ENCODE measurements around the gene STK24.
A peak's percentile ranks its signal among the peaks of the same experiment; 100 is the strongest.

Gene STK24

DNA sequence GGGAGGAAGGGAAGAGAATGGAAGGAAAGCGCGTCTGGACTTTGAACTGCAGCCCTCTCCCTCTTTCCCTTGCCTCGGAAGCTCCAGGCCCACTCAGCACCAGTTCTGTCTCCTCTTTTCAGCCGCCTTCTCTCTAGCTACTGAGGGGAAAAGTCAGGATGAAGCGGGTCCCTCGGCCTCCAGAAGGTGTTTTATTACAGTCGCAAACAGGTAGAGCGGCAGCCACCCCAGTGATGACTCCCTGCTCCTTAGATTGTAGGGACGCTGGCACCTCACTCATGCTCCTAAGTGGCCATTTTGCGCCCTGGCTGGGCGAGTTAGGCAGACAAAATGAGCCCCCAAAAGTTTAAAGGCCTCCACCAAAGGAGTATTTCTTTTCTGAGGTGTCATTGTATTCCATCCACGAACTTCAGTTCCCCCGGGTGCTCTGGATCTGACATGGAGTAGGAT lies 954 bp upstream of the STK24 start:
- Histone ChIP-seq H3K79me1 (ENCODE audit: low read length) (peaks cover 16% of the 10 kb centered on the region), H3K18ac (ENCODE audit: low read length) (peak overlapping the region; percentile 93), H2AFZ (ENCODE audit: insufficient read depth, low read length, poor library complexity) (peak overlapping the region; percentile 72), H3K36me3 (ENCODE audit: control insufficient read depth in 1 of 2, insufficient read depth in 2 of 2, low read length in 2 of 2) (no peaks in the 10 kb centered on the region), H4K12ac (ENCODE audit: low read depth, low read length) (peak overlapping the region; percentile 98), H4K91ac (ENCODE audit: low read depth, low read length) (peak overlapping the region; percentile 91), H2AK5ac (ENCODE audit: low read length) (peak overlapping the region; percentile 92), H2BK12ac (ENCODE audit: low read length) (peak overlapping the region; percentile 87), H3K9ac (ENCODE audit: low read length) (peak overlapping the region; percentile 87), H3K27ac (ENCODE audit: low read depth, low read length) (peak overlapping the region; percentile 95), H4K8ac (ENCODE audit: low read depth, low read length) (peak overlapping the region; percentile 93), H3K27me3 (ENCODE audit: insufficient read depth, low read length) (no peaks in the 10 kb centered on the region), H2BK120ac (ENCODE audit: insufficient read depth, low read length, poor library complexity) (peak overlapping the region; percentile 82), H3K9me3 (ENCODE audit: insufficient read depth, low read depth, low read length) (no peaks in the 10 kb centered on the region), H3K4me3 (ENCODE audit: low read depth, low read length) (peak overlapping the region; percentile 69), H3K4me1 (ENCODE audit: control insufficient read depth in 1 of 2, insufficient read depth in 2 of 2, low read length in 2 of 2) (peaks cover 17% of the 10 kb centered on the region in 2 experiments), H3K4ac (ENCODE audit: low read depth, low read length) (peak overlapping the region; percentile 80), H3K4me2 (ENCODE audit: low read length) (peak overlapping the region; percentile 76), H3K23ac (ENCODE audit: low read length) (no peak overlapping the region), H3K14ac (ENCODE audit: low read length) (peak overlapping the region; percentile 98), H2BK5ac (ENCODE audit: low read depth, low read length, poor library complexity) (peak overlapping the region; percentile 88), H3K79me2 (ENCODE audit: control insufficient read depth, insufficient read depth, low read length, poor library complexity) (peaks cover 19% of the 10 kb centered on the region)
- DNase-seq, result no peak
- no CpG with 5 or more reads among the region's 13 CpGs for WGBS (ENCODE audit: extremely low coverage, insufficient coverage, insufficient read length)

DNA sequence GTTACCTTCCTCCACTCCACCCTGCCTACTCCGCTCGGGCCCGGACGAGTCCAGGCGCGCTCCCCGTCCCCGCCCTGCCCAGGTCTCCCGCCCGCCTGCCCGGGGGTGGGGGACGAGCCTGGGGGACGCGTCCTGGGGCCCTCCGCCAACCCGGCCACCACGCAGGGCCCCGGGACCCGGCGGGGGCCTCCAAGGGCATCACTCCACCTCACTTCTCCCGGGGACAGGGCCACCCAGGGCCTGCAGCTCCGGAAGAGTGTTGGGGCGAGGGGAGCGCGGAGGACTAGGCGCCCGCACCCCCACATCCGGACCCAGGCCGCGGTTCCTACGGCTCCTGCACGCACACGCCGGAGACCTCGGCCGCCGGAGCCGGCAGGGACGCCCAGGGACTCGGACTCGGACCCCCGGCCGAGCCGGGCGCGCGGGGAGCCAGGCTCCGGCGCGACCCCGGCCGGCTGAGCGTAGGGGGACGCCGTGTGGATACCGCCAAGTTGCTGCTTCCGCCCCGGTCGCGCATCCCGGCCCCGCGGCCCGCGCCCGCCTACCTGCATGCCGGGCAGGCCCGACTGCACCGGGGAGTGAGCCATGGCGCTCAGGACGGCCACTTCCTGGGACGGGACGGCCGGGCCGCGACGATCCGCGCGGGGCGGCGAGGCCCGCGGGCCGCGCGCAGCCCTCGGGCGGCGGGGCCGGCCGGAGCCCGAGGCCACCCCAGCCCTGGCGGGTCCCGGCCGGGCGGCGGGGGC lies 534 bp downstream of the STK24 start:
- peak overlapping the region; percentile 99 for H3K4ac ChIP-seq (ENCODE audit: low read depth, low read length)
- peak overlapping the region; percentile 91 for H4K8ac ChIP-seq (ENCODE audit: low read depth, low read length)
- peak overlapping the region; percentile 99 for H3K4me3 ChIP-seq (ENCODE audit: low read depth, low read length)
- H3K4me1 ChIP-seq (ENCODE audit: control insufficient read depth in 1 of 2, insufficient read depth in 2 of 2, low read length in 2 of 2), result peaks cover 10 to 18% of the 10 kb centered on the region in 2 experiments
- H3K18ac ChIP-seq (ENCODE audit: low read length), result peak overlapping the region; percentile 99
- peak overlapping the region; percentile 97 for H4K12ac ChIP-seq (ENCODE audit: low read depth, low read length)
- peak overlapping the region; percentile 88 for H2AFZ ChIP-seq (ENCODE audit: insufficient read depth, low read length, poor library complexity)
- no CpG with 5 or more reads among the region's 98 CpGs for WGBS (ENCODE audit: extremely low coverage, insufficient coverage, insufficient read length)
- H3K27me3 ChIP-seq (ENCODE audit: insufficient read depth, low read length), result no peaks in the 10 kb centered on the region
- H2BK12ac ChIP-seq (ENCODE audit: low read length), result no peak overlapping the region
- peak overlapping the region; percentile 98 for H3K14ac ChIP-seq (ENCODE audit: low read length)
- peaks cover 23% of the 10 kb centered on the region for H3K79me2 ChIP-seq (ENCODE audit: control insufficient read depth, insufficient read depth, low read length, poor library complexity)
- peak overlapping the region; percentile 93 for H4K91ac ChIP-seq (ENCODE audit: low read depth, low read length)
- no peak overlapping the region for H3K23ac ChIP-seq (ENCODE audit: low read length)
- H3K4me2 ChIP-seq (ENCODE audit: low read length), result peak overlapping the region; percentile 90
- H2BK5ac ChIP-seq (ENCODE audit: low read depth, low read length, poor library complexity), result peak overlapping the region; percentile 87
- peak overlapping the region; percentile 97 for H3K9ac ChIP-seq (ENCODE audit: low read length)
- H3K27ac ChIP-seq (ENCODE audit: low read depth, low read length), result peak overlapping the region; percentile 89
- peaks cover 16% of the 10 kb centered on the region for H3K79me1 ChIP-seq (ENCODE audit: low read length)
- no peaks in the 10 kb centered on the region for H3K36me3 ChIP-seq (ENCODE audit: control insufficient read depth in 1 of 2, insufficient read depth in 2 of 2, low read length in 2 of 2)
- peak overlapping the region; percentile 99 for H2BK120ac ChIP-seq (ENCODE audit: insufficient read depth, low read length, poor library complexity)
- H2AK5ac ChIP-seq (ENCODE audit: low read length), result peak overlapping the region; percentile 93
- no peaks in the 10 kb centered on the region for H3K9me3 ChIP-seq (ENCODE audit: insufficient read depth, low read depth, low read length)
- no peak for DNase-seq

DNA sequence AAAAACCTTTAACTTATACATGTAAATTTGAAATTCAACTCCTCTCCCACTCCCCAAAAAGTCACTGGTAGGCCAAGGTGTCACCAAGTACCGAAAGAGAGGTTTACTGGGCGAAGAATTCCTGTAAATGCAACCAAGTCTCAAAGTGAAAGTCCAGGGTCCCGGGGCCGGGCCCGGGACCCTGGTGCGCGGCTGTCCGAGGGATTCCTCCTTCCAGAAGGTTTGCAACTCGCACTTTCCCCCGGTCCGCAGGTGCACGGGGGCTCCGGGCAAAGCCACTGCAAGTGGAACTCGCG lies 1.1 kb downstream of the STK24 start:
- H2BK5ac ChIP-seq (ENCODE audit: low read depth, low read length, poor library complexity), result no peak overlapping the region
- H4K91ac ChIP-seq (ENCODE audit: low read depth, low read length), result peak overlapping the region; percentile 93
- peak overlapping the region; percentile 99 for H2BK120ac ChIP-seq (ENCODE audit: insufficient read depth, low read length, poor library complexity)
- peaks cover 12 to 21% of the 10 kb centered on the region in 2 experiments for H3K4me1 ChIP-seq (ENCODE audit: control insufficient read depth in 1 of 2, insufficient read depth in 2 of 2, low read length in 2 of 2)
- peak overlapping the region; percentile 99 for H3K18ac ChIP-seq (ENCODE audit: low read length)
- no peaks in the 10 kb centered on the region for H3K9me3 ChIP-seq (ENCODE audit: insufficient read depth, low read depth, low read length)
- H3K27me3 ChIP-seq (ENCODE audit: insufficient read depth, low read length), result no peaks in the 10 kb centered on the region
- DNase-seq, result no peak
- WGBS (ENCODE audit: extremely low coverage, insufficient coverage, insufficient read length), result no CpG with 5 or more reads among the region's 15 CpGs
- H2BK12ac ChIP-seq (ENCODE audit: low read length), result no peak overlapping the region
- H2AFZ ChIP-seq (ENCODE audit: insufficient read depth, low read length, poor library complexity), result peak overlapping the region; percentile 88
- H3K79me1 ChIP-seq (ENCODE audit: low read length), result peaks cover 16% of the 10 kb centered on the region
- peak overlapping the region; percentile 98 for H3K14ac ChIP-seq (ENCODE audit: low read length)
- no peak overlapping the region for H3K23ac ChIP-seq (ENCODE audit: low read length)
- peak overlapping the region; percentile 90 for H3K4me2 ChIP-seq (ENCODE audit: low read length)
- no peak overlapping the region for H4K12ac ChIP-seq (ENCODE audit: low read depth, low read length)
- peak overlapping the region; percentile 97 for H3K9ac ChIP-seq (ENCODE audit: low read length)
- H3K27ac ChIP-seq (ENCODE audit: low read depth, low read length), result no peak overlapping the region
- peak overlapping the region; percentile 99 for H3K4me3 ChIP-seq (ENCODE audit: low read depth, low read length)
- peaks cover 25% of the 10 kb centered on the region for H3K79me2 ChIP-seq (ENCODE audit: control insufficient read depth, insufficient read depth, low read length, poor library complexity)
- peak overlapping the region; percentile 99 for H3K4ac ChIP-seq (ENCODE audit: low read depth, low read length)
- H2AK5ac ChIP-seq (ENCODE audit: low read length), result peak overlapping the region; percentile 93
- peak overlapping the region; percentile 91 for H4K8ac ChIP-seq (ENCODE audit: low read depth, low read length)
- no peaks in the 10 kb centered on the region for H3K36me3 ChIP-seq (ENCODE audit: control insufficient read depth in 1 of 2, insufficient read depth in 2 of 2, low read length in 2 of 2)

DNA sequence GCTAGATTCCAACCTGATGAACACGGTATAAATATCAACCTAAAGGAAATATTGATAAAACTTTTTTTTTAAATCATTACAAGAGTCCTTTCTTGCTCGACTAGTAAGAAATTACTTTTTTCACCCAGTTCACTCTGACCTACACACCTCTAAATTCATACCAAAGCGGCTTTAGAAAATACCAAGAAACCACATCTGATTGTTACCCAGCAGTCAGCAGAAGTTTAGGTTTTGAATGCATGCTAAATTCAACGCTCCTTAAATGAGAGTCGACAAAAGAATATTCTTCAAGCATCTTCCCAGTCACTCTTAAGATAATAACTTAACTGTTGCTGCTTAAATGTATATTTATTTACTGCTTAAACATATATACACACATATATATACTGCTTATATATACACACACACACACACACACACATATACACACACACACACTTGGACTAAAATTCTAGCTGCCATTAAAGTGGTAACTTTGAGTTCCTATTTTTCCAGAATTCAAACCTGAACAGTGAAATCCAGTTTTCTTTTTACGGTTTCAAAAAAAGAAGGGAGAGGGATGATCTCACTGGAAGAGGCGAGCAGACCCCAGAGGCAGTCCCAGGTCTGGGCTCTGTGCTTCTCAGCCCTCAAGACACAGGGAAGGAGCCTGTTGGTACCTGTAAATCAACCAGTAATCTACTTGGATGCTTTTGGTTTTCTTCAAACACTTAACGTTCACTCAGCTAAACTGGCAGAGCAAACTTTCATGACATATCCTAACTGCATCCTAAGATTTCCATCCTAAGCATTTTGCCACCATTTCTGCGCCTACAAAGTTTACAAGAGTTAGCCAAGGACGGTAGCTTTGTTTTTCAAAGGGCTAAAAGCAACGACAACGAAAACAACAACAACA lies 1.7 kb downstream of the STK24 start:
- H3K79me2 ChIP-seq (ENCODE audit: control insufficient read depth, insufficient read depth, low read length, poor library complexity), result peaks cover 27% of the 10 kb centered on the region
- WGBS (ENCODE audit: extremely low coverage, insufficient coverage, insufficient read length), result no CpG with 5 or more reads among the region's 12 CpGs
- H3K18ac ChIP-seq (ENCODE audit: low read length), result no peak overlapping the region
- no peak overlapping the region for H2AK5ac ChIP-seq (ENCODE audit: low read length)
- no peaks in the 10 kb centered on the region for H3K9me3 ChIP-seq (ENCODE audit: insufficient read depth, low read depth, low read length)
- H4K12ac ChIP-seq (ENCODE audit: low read depth, low read length), result no peak overlapping the region
- H3K4ac ChIP-seq (ENCODE audit: low read depth, low read length), result peak overlapping the region; percentile 99
- H2BK120ac ChIP-seq (ENCODE audit: insufficient read depth, low read length, poor library complexity), result no peak overlapping the region
- H3K27ac ChIP-seq (ENCODE audit: low read depth, low read length), result no peak overlapping the region
- peak overlapping the region; percentile 90 for H3K4me2 ChIP-seq (ENCODE audit: low read length)
- H3K23ac ChIP-seq (ENCODE audit: low read length), result no peak overlapping the region
- no peaks in the 10 kb centered on the region for H3K27me3 ChIP-seq (ENCODE audit: insufficient read depth, low read length)
- H2BK5ac ChIP-seq (ENCODE audit: low read depth, low read length, poor library complexity), result no peak overlapping the region
- H3K4me1 ChIP-seq (ENCODE audit: control insufficient read depth in 1 of 2, insufficient read depth in 2 of 2, low read length in 2 of 2), result peaks cover 13 to 23% of the 10 kb centered on the region in 2 experiments
- no peak overlapping the region for H2BK12ac ChIP-seq (ENCODE audit: low read length)
- peak overlapping the region; percentile 44 for H3K4me3 ChIP-seq (ENCODE audit: low read depth, low read length)
- H3K9ac ChIP-seq (ENCODE audit: low read length), result peak overlapping the region; percentile 69
- H2AFZ ChIP-seq (ENCODE audit: insufficient read depth, low read length, poor library complexity), result no peak overlapping the region
- H4K91ac ChIP-seq (ENCODE audit: low read depth, low read length), result no peak overlapping the region
- peaks cover 16% of the 10 kb centered on the region for H3K79me1 ChIP-seq (ENCODE audit: low read length)
- no peak for DNase-seq
- no peak overlapping the region for H4K8ac ChIP-seq (ENCODE audit: low read depth, low read length)
- H3K36me3 ChIP-seq (ENCODE audit: control insufficient read depth in 1 of 2, insufficient read depth in 2 of 2, low read length in 2 of 2), result no peaks in the 10 kb centered on the region
- no peak overlapping the region for H3K14ac ChIP-seq (ENCODE audit: low read length)
